Transverse colon (tissue), 1 donor: ENCODE data around the gene DEFB132.

Experiments used
- EP300 ChIP-seq: sonication (generic); formaldehyde crosslinking; IDR thresholded peaks from one replicate; pipeline ENCODE4 v1.6.1; 2017; ENCODE audit warnings: antibody characterized with exemption, low read depth
- POLR2A ChIP-seq: fragments of 450-650 bp; IDR thresholded peaks from one replicate; pipeline ENCODE4 v1.6.1; 2016; ENCODE audit warnings: antibody characterized with exemption, mild to moderate bottlenecking, moderate library complexity

- TF ChIP-seq EP300 (no peak), POLR2A (no peak)
Measured at GRCh38 chr20:298776-299391, 41.4 kb downstream of the DEFB132 start.
